GDM1 (cell line): ENCODE measurements around the gene CUBN.
"Not testable (repeated sequence)": the region's sequence is repeated elsewhere in the genome, so short reads cannot be mapped to it uniquely, and the experiment has no call there.

ENCODE experiments used
- DNase-seq: peaks from one replicate; lab custom pipeline; 2025; lab: John Stamatoyannopoulos, UW

The CUBN gene

DNA sequence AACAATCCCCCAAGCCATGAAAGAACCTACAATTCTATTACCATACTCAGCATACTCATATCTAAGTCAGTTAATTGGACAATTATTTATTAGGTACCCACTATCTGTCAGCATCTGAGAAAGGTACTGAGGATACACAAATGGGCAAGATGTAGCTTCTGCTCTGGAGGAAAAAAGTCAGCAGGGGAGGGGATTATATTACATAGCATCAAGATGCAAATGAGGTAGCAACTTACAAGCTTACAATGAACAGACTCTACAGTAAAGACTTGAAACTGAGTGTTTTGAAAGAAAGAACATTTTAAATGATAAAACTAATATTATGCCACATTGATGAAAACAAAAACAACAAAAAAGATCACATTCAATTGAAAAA, 10.8 kb upstream of the CUBN start:
- no peak for DNase-seq

DNA sequence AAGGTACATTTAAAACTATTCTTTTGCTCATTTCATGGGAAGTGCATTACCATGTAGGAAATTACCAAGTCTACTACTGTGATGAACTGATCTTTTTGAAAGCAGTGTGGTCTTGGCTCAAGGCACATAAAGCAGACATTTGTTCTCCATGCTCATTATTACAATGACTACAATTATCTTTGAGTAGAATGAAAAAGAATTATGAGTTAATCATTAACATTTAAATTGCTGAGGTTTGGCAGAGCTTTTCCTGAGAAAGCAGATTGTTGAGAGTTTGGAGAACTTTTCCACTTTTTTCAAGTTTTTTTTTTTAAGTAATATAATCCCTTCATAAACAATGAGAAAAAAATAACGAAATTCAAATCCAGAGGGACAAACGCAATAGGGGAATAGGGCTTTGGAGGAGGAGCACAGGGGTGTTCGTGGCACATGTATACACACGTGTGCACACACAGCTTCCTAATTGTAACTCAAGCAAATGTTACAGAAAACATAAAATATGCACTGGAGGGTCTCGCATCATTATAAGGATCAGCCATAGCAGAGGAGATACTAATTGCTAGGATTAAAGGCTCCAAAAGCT, 8.9 kb upstream of the CUBN start:
- DNase-seq: no peak

DNA sequence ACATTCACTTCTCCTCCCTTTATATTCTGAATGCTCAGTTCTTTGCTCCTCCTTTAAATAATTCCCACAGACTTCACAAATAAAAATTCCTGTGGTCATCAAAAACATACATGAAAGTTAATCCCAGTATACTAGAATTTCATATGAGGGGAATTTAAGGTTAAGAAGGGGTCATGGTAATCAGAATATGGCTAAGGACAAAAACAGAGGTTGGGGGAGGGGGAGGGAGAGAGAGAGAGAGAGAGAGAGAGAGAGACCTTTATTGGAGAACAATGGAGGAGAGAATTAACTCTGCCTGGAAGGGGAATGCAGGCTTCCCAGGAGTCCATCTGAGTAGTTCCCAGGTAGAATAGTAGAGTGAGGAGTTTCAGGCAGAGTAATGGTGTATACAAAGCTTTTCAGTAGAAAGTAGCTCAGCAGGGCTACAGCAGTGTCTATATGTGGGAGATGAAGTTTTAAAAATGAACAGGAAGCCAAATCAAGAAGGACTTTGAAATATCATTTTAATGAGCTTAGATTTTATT, 5.2 kb upstream of the CUBN start:
- no peak for DNase-seq

DNA sequence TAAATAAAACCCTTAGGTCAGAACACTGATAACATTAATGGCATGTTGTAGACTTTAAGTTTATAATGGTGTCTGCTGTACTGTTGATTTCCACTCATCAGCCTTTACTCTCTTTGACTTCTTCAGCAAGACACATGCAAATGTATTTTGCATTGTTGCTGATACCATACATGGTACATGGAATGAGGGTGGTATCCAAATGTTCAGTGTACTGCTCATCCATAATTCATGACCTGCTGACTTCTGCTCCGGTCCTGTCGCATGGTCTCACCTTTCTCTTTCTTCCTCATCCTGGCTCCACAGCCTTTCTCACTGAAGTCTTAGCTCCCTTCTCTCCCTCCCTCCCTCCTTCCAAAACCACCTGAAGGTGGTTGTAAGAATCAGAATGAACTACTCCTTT, 4.7 kb upstream of the CUBN start:
- DNase-seq: no peak

DNA sequence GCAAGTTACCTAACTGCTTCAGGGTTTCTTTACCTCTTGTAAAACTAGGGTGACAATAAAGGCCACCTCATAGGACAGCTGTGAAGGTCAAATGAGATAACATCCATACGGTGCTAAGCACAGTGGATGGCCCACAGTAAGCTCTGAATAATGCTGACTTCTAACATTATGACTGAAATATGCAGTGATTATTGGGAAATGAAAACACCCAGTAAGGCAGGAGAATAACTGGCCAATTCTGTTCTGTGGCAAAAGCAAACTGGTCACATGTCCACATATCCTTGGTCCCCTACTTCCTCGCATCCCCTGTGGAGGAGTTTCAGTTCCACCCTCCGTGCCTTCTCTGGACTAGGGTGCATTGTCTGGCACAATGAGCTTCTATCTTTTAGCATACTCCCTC, 1.4 kb downstream of the CUBN start:
- no peak for DNase-seq

DNA sequence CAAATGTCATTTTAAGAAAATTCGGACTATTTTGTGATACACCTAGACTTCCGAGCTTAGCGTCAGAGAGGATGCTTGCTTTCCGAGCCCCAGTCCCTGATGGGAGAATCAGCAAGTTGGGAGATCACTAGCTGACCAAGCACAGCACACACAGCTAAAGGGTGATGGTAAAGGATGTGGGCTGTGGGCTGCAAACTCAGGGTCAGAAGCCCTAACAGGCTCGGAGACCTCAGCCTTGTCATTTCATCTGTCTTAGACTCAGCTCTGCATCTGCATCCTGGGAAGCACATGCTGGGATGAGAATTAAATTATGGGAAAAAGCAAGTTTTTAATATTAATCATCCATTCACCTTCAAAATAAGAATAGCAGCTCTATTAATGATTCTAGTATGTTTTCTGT, 3.3 kb downstream of the CUBN start:
- DNase-seq: no peak

DNA sequence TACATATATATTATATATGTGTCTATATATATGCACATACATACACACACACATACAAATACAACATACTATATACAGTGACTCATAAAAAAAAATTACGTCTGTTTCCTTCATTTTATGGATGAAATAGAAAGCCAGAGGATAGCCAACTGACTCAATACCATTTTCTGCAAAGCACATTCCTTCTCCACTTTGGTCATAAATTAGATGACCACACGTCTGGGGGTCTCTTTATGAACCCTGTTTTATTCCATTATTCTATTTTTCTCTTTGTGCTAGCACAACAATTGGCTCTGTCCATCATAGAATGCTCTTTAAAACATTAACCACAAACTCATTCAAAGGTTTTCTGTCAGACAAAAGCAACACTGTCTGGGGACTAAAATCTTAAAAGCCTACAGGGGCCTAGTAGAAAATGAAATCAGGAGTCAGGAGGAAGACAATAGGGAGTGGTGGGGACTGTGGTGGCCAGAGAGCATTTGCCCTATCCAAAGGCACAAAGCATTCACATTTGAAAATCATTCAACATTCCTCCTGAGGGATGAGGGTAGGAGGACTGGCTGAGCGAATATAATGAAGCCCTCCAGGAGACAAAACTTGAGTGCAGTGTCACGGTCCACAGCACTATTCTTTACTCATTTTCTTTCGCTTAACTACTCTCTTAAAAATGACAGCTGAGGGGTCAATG, 4.3 kb downstream of the CUBN start:
- DNase-seq: no peak

DNA sequence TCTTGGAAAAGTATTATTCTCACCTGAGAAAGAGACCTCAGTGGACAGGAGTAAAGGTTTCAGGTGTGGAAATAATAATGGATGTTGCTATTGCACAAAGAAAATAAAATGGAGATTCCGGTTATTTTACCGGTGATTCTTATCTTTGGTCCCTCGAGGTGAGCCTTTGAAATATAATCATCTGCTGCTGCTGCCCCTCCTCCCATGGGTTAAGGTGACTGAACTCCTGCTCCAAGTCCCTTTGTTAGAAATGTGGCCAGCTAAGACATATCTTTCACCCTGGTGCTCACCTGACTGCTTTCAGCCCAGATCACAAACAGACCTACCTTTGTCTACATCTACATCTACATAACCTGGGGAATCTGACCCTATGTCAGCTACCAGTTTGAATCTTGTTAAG, 5.7 kb downstream of the CUBN start:
- DNase-seq: no peak

DNA sequence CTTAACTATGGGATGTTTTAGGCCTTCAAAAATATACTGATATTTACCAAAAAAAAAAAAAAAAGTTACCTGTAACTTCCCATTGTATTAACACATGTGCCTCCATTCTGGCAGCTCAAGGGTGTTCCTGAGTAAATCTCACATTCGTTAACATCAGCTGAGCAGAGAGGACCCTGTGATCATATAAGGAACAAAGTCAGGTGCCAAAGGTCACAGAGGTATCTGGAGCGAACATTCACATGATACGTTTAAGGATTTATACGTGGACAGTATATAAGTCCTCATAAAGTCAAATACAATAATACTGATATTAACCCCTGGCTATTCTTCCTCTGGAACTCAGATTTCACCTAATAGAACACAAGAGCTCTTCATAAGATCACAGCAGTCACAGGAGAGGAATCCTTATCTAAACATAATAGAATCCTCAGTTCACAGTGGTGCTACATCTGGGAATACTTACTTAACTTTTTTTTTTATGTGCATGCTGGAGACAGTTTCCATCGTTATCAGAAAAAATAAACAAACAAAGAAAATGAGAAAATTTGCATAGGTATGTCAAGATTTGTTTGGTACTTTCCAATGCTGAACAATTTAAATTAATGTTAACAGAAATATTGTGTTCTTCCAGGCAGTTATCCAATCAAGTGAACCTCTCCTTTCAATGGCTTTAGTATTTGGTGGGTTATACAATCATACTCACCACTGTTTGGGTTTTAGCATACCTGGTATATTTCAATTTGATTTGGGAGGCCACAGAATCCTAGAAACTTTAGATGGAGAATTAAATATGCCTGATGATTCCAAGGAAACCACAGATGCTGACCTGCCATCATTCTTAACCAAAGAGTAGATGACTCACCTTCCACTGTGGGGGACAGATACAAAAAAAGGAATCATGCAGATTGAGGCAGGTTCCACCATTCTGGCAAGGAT, 6.6 kb downstream of the CUBN start:
- no peak for DNase-seq

DNA sequence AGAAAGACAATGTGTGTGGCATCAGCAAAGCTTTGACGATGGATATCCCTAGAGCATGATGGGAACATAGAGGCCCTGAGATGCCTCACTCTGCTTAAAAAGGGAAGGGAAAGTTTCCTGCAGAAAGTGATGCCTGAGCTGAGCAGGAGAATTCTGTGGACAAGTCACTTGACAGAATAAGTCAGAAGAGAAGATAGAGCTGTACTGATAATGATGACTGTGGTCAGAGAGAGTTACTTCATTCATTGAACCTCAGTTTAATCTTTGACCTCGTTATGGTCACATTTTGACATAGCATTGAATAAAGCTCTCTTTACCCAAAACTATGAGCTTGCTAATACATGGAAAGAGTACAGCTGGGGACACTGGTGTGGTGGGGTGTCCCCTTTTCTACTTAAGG, 7.6 kb downstream of the CUBN start:
- no peak for DNase-seq

DNA sequence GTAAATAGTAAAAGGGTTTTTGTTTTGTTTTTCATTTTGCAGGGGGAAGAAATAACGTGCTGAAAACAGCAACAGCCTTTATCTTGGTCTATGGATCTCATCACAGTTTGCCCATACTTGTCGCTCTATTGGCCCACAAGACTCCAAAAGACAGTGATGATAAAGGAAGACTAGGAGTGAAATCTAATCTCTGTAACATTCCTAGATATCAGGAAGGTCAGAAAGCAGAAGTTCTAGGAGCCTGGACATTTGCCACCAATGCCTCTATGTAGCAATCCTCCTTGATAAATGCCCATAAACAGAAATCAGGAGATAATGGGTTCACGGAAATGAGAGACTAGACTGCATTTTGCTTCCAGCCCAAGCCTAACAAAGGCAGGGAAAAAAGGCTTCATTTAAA, 8.9 kb downstream of the CUBN start:
- DNase-seq: no peak

DNA sequence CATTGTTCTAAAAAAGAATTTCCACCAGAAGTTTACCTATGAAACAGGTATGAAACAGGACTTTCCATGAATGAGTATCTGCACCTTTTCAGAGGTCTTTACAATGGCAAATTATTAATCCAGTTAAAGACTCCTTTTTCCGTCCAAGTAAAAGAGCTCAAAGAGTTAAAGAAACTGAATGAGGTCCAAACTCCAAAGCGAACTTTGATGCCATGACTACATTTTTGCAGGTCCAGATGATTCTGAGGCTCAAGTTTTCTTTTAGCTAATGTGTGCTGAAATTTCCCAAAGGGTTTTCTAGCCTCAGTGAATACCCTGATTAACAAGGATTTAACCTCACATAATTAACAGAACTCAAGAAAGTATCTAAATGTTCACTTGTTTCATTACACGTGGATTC, 9.8 kb downstream of the CUBN start:
- DNase-seq: no peak

DNA sequence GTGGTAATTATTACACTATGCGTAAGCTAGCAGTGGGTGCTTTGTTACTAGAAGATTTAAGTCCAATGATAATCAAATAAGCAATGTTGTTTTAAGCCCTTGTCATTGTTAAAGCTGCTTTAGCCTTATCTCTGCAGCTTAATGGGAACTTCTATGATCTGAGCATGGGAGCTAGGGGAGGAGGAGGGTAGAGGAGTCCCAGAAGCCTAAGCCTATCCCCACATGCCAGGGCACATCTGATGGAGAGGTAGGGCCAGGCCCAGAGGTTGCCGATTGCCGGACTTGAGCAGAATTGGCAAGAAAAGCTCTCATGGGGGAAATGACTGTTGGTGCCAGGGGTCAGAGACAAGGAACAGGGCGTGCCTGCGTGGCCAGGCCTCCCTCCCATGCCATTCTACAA, 13.4 kb downstream of the CUBN start:
- no peak for DNase-seq

DNA sequence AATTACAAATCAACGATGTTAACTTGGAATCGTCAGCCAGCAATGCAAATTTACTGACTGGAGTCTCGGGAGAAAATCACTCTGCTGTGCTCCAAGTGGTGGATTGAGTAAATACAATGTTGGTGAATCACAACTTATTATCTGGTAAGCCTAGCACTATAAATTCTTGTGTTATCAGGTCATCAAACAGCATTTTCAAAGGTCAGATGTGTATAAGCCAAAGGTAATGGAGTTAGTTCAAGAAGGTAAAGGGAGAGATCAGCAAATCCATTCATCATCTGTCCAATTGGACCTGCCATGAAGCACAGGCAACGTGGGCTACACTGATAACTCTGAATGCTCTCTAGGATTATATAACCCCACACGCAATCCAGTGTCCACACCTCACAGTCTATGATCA, 13.9 kb downstream of the CUBN start:
- no peak for DNase-seq

DNA sequence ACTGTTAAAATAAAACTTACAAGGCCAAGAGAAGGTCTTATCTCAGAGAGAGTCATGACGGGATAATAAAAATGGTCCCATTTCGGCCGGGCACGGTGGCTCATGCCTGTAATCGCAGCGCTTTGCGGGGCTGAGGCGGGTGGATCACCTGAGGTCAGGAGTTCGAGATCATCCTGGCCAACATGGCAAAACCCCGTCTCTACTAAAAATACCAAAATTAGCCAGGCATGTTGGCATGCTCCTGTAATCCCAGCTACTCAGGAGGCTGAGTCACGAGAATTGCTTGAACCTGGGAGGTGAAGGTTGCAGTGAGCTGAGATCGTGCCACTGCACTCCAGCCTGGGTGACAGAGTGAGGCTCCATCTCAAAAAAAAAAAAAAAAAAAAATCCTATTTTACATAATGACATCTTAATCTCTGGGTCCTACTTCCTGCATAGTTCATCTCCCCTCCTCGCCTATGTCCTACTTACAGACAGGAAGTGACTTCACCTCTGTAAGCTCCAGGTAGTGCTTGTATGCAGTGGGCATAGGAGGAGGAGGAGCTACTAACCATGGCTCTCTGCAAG, 14.7 kb downstream of the CUBN start:
- not testable (repeated sequence) for DNase-seq

DNA sequence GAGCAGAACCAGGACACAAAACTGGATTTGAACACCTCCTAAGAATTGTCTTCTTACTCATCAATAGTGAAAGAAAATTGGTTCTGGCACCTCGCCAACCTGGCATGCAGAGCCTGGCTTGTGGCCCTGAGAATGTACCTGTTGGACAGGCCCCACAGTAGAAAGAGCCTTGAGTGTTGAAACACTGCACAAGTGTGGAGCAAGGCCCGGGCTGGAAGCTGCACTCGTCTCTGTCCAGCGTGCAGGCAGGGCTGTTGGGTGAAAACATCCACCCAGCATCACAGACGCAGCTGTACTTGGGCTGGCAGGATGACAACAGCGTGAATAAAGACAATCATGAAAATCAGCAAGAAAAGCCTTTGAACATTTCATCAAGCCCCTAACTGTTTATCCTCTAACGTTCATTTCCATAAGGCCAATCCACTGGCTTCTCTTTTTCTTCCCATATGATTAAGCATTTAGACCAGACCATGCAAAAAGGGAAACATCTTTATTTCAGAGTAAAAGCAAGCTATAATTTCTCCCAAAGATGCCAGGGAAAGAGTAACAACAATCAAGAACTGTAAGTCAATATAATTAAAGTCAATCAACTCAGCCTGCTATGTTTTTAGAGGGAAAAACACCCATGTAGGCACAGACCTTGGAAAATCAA, 15.6 kb downstream of the CUBN start:
- no peak for DNase-seq

DNA sequence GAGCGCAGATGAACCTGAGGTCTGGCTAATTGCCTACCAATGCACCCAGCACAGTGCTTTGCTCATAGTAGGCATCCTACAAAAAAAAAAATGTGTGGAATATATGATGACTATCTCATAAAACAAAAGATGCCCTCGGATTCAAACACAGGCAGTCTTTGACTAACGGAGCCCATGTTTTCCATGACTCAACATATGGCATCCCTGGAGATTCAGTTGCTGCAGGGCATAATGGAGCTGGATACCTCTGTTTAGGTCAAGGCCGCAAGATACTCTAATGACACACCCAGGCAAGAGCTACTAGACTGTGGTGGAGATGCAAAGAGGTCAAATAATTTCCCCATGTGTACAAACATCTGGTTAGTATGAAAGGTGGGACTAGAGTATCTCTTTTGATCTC, 16.3 kb downstream of the CUBN start:
- no peak for DNase-seq

DNA sequence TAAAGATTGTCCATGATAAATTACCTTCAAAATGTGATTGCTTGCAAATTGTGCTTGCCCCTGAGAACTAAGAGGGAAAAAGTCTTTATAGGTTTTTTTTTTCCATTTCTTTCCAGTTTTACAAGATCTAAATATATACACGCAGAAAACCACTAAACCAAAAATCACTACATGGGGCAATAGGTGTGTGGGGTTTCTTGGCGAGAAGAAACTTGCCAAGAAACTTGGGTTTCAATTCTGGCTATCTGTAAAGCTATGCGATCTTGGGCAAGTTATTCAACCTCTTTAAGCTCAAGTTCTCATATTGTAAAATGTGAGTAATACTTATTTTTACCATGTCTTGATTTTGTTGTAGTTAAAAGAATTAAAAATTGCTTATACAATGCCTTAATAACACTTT, 17.0 kb downstream of the CUBN start:
- DNase-seq: no peak

DNA sequence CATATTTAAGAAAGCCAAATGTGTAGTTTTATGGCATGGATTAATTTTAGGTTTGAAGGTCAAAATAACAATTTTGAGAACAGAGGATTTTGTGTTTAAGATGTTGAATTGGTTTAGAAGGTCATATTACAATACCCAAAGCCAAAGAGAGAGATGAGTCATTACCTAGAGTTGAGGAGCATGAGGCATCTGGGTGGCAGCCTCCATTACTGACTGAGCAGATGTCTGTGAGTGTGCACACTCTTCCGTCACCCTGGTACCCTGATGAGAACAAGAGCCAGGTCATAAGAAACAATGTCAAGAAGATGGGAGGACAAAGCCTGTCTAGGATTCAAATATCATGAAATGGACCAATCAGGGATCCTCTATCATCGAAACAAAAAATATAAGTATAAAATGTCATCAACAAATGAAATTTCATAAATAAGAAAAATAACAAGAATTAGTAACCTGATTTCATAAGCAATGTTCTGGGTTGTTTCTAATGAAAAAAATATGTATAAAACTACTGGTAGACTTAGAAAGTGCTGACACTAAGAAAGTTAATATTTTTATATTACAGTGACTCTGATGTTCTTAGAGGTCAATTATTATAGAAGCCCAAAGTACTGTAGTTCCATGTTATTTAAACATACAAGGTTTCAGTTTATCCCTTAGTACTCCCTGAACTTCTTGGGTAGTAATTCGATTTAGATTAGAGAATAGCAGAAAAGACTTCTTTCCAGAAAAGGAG, 20.0 kb downstream of the CUBN start:
- DNase-seq: no peak

DNA sequence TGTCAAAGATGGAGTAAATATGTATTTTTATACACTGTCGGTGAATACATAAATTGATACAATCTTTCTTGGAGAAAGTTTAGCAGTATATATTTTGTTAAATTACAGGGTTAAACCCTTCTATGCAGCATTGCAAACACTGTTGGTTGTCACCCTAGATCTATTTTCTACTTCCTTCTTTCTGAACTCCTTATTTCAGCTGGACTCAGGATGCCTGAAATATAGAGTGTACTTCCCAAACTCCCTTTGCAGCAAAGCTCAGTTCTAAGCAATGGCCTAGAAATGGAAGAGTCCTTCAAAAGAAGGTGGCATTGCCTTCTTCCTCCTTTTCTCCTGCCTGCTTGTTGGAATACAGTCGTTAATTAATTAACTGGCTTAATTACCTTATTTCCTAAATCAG, 20.6 kb downstream of the CUBN start:
- DNase-seq: no peak

DNA sequence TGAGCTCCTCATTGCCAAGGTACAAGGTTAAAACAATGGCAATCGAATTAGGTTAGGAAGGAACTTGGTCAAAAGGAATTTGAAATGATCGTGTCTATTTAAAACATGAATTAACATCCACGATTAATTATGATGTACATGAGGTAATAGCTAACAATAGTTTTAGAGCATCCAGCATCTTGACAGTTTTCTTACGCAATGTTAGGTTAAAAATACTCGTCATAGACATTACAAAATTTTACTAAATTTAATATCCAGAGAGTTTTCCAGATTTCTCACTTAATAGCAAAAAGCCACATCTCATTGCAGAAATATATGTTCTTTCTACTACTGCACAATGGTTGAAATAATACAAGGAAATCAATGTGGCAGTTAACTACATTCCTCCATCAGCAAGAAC, 22.6 kb downstream of the CUBN start:
- DNase-seq: no peak

DNA sequence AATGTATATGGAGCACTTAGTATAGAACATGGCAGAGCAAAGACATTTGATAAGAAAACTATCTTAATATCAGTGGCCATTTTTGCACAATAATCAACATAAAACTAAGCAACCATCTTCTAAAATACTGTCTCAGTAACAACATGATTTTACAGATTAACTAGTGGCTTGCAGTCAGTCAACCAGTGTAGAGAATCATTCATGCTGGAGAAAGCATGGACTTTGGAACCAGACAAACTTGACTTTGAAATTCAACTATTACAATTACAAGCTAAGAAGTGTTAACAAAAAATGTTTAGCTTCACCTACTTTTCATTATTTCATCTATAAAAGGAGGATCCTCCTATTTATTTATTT, 27.7 kb downstream of the CUBN start:
- DNase-seq: no peak
